Activated CD8-positive, alpha-beta memory T cell treated with anti-CD3 and anti-CD28 coated beads for 4 hours (primary cell): Measurements from ENCODE around the gene GDPD5.

Experiments
- DNase-seq, 2 donors: peaks; one replicate each; pipeline ENCODE4 v3.0.0-alpha.2; 2020; ENCODE audit warnings: low read depth in 2 of 2

GDPD5 gene

GRCh38 chr11:75516140-75516539 lies 9.6 kb downstream of the GDPD5 start:
- DNase-seq = no peak

DNA sequence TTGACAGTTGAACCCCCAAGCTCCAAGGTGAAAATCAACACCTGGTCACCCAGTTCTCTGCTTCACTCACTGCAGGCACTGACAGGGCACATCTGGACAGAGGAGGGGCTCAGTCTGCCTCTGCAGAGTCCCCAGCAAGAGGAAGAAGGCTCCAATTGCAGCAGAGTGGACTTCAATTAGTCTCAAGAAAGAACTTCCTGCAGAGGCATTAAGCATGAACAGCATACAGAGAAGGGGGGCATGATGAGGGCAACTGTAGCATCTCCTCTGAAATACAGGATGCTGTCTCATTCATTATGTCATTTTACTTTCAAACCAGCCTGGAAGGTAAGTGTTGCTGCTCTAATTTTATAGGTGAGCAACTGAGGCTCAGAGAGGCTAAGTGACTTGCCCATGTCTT lies 11.1 kb downstream of the GDPD5 start:
- DNase-seq = no peak

DNA sequence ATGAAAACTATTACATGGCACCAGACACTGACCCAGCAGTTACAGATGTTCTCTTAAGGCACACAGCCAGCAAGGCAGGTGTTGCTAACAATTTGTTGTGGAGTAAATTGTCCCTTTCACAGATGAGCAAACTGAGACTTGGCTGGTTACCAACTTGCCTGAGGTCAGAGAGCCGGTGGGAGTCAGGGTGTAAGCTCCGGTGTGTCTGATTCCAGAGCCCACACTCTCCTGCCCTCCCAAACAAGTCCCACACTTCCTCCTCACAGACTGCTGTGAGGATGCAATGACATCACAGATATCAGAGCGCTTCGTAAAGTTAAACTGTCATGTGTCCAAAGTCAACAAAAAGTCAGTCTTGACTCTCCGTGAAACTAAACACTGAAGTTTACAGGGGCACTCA lies 12.5 kb downstream of the GDPD5 start:
- DNase-seq = no peak

DNA sequence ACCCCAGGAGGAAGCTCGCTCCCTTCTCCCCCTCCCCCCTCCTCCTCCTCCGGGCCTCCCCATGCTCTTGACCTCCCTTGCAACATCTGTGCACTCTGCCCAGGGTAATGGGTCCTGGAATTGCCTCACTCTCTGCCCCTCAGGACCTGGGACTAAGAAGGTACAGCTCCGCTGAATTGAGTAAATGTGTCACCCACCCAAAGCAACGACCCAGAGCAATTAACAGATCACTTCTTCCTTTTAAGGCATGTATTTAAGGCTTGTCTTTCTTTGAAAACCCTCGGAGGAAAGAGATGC lies 15.1 kb downstream of the GDPD5 start:
- DNase-seq = no peak

GRCh38 chr11:75510004-75510722 lies 15.6 kb downstream of the GDPD5 start:
- DNase-seq = no peak

DNA sequence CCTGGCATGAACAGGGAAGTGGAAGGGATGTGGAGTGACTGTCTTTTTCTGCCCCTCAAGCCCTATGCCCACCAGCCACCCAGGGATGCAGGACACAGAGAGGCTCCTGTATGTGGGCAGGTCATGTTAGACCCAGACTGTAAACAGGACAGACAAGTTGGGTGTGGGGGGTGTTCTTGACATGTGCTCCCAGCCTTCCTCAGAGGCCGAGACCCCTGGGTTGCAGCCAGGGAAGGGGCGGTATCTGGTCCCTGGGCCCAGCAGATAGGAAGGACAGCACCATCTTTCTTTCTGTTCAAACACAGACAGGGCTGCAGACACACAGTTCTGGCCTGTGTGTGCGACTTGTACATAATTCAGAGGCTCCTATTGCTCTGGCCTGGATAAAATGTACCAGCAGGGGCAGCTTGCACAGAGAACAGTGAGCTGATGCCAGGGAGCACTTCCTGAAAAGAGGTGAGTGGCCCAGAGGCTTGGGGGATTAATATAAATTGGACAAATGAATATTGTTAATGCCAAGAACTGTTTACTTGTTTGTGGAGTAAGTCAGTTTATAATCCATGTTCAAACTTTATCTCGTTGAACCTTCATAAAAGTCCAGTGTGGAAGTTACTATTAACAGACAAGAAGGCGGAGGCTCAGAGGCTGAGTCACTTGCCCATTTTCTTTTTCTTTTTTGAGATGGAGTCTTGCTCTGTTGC lies 16.6 kb downstream of the GDPD5 start:
- DNase-seq = no peak

DNA sequence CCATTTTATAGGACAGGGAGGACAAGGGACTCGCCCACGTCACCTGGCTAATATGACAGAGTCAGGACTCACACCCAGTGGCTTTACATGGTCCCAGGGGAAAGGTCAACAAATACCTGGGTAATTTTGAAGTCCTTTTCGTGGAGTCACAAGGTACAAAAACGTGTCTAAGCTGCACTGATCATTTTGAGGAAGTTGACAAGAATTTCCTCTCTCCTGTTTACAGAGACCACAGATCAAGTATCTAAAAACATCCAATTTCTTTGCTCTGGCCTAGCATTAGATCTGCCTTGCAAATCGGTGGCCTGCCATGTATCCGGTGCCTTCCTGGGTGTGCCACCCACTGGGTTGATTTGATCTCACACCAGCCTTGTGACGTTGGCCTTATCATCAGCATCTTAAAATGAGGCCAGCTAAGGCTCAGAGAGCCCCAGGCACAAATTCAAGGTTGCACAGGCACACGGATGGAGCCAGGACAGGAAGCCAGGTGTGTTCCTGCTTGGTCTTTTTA lies 17.6 kb downstream of the GDPD5 start:
- no peak for DNase-seq

DNA sequence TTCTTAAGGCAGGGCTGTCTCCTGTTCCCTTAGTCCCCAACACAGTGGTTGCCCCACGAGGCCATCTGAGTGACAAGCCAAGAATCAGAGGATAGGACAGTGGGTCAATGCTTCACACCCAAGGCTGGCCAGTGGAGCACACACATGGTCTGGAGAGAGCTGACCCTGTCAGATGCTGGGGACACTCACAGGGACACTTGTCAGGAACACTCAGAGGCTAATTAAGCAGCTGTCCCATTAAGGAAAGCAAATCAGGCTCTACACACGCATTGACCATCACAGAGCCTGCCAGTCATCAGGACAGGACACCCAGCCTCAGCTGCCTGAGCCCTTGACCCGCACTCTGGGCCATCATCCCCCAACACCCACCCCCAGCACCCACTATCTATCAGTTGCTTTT lies 18.2 kb downstream of the GDPD5 start:
- no peak for DNase-seq

DNA sequence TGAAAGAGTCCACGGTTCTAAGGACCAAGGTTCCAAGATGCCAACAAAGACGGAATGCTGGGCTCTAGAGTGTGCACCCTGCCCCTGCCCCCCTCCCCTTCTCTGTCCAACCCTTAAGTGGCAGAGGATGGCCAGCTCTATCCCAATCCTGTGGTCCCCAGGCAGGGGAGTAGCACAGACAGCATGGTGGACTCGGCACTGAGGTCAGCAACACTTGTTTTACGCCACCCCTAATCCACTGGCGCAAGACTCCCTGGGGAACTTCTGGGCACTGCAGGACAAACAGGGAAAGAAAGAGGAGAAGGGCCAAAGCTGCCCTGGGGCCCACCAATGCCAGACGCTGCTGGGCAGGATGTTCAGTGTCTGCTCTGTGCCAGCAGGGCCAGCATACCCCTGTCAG lies 18.9 kb downstream of the GDPD5 start:
- DNase-seq = no peak

GRCh38 chr11:75505916-75506692 lies 19.6 kb downstream of the GDPD5 start:
- no peak for DNase-seq

GRCh38 chr11:75504501-75504900 lies 21.2 kb downstream of the GDPD5 start:
- no peak for DNase-seq

DNA sequence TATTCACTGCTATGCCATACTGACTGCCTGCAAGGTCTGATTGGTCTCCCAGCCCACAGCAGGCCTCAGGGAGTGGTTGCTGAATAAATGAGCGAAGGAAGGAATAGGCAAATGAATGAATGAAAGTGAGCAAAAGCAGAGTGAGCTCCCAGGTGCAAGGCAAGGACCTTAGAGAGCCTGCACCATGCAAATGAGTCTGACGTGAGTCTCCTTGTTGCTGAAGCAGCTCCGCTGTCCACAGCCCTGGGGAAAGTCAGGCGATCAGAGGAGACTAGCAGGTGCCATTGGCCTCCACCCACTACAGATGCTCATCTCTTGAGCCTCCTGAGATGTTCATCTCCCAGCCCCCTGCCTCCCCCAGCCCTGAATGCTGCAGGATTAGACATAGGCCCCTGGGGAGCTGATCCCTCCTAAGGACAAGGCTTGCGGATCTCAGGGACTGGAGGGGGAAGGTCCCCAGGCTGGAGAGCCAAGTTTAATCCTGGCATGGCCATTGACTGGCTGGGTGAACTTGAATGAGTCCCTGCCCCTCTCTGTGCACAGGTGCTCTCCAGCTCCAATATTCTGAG lies 22.1 kb downstream of the GDPD5 start:
- DNase-seq = no peak

- DNase-seq = no peak
Measured at GRCh38 chr11:75502138-75502537, 23.6 kb downstream of the GDPD5 start.

GRCh38 chr11:75500742-75501141 lies 25.0 kb downstream of the GDPD5 start:
- no peak for DNase-seq

- no peak for DNase-seq
Measured at GRCh38 chr11:75499423-75500190, 26.1 kb downstream of the GDPD5 start.

GRCh38 chr11:75498556-75499255 lies 27.0 kb downstream of the GDPD5 start:
- DNase-seq = no peak

DNA sequence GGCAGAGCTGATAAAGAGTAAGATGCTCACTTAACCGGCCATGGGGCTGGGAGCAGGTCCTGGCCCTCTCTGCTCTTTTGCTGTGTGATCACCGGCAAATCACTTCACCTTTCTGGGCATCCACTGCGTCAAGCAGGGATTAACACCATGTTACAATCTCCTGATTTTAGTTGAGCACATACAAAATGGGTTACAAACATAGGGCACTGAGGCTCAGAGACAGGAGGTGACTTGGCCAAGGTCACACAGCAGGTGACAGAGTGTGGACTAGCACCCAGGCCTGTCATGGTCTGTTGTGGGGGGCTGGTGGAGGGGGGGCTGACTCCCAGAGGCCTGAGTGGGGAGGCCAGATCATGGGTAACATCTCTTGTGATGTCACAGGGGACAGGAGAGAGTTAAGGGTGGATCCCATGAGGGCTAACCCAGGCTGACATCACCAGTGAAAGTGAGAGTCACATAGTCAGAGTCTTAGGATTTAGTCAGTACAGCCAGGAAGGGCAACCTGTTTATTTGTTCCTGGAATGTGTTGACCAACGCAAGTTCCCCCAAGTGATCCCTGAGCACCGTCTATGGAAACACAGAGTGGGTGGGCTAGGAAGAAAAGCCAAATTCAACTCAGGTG lies 27.8 kb downstream of the GDPD5 start:
- DNase-seq = no peak

- no peak for DNase-seq
Measured at GRCh38 chr11:75496305-75496752, 29.4 kb downstream of the GDPD5 start.

DNA sequence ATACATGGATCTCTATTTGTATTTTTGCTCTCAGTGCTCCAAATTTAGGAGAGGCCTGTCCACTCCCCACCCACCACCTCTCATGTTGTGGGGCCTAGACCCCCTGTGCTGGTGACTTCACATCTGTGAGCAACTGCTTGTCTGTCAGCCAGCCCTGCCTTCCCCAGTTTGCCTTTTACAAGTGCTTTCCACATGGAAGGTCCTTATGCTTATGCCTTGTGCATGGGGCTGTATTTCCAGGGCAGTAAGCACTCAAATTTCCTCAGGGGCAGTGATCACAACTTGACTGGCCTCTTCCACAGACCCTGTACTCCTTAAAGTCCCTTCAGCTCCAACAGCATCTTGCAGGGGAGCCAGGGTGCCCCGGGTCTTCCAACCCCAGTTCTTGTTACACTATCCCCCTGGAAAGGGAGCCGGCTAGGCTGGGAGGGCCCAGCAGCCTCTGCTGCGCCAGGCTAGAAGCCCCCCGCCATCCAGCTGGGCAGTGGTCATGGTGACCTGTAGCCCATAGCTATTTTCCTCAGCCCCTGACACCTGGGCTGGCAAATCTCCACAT lies 29.9 kb downstream of the GDPD5 start:
- DNase-seq = no peak

DNA sequence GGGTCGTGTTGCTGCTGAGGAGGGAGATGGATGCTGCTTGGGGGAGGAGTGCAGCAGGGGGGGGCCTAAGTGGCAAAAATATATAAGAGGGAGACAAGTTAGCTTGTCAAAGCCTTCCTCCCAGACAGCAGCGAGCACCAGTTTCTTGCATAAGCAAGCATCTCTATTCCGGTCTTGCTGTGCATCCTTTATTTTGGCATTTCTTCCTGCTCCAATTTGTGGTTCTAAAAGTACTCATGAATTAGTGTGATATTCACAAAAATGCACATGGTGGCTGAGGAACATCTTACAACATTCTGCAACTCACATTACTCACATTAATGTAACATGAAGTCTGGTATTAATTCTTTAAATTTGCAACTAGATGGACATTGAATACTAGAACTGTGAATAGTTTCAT lies 32.1 kb downstream of the GDPD5 start:
- DNase-seq = no peak
